Activated T-cell treated with anti-CD3 and anti-CD28 coated beads for 24 hours (primary cell): ENCODE data around the gene CDC23.
"Not testable (repeated sequence)": the region's sequence is repeated elsewhere in the genome, so short reads cannot be mapped to it uniquely, and the experiment has no call there.

Experiments used
- DNase-seq: peaks from one replicate; pipeline ENCODE4 v3.0.0-alpha.2; 2020; ENCODE audit warnings: low read depth

Gene CDC23

GRCh38 chr5:138216799-138217198 is 3.7 kb upstream of the CDC23 start:
- DNase-seq = no peak

- DNase-seq = peak; percentile 3
Measured at GRCh38 chr5:138212828-138213160, 329 bp downstream of the CDC23 start.

- no peak for DNase-seq
Measured at GRCh38 chr5:138210985-138211384, 2.1 kb downstream of the CDC23 start.

GRCh38 chr5:138193859-138194258 is 19.3 kb downstream of the CDC23 start:
- not testable (repeated sequence) for DNase-seq

- no peak for DNase-seq
Measured at GRCh38 chr5:138192826-138193225, 20.3 kb downstream of the CDC23 start.

GRCh38 chr5:138188626-138189025 is 24.5 kb downstream of the CDC23 start:
- DNase-seq = no peak

- DNase-seq = no peak
Measured at GRCh38 chr5:138186002-138186447, 27.1 kb downstream of the CDC23 start.

GRCh38 chr5:138182808-138183207 is 30.3 kb downstream of the CDC23 start:
- no peak for DNase-seq

GRCh38 chr5:138180841-138181240 is 32.3 kb downstream of the CDC23 start:
- no peak for DNase-seq

GRCh38 chr5:138180183-138180782 is 32.8 kb downstream of the CDC23 start:
- no peak for DNase-seq

GRCh38 chr5:138179277-138179857 is 33.8 kb downstream of the CDC23 start:
- no peak for DNase-seq

GRCh38 chr5:138178516-138179276 is 34.4 kb downstream of the CDC23 start, which contains the start of the genes BRD8 and KIF20A:
BRD8 (minus strand) TSS chr5:138178630; CDS start chr5:138178614, 16 bp downstream.
KIF20A (plus strand) TSS chr5:138179112; CDS start chr5:138179681, 569 bp downstream.
- DNase-seq = peak; percentile 85

GRCh38 chr5:138177941-138178515 is 35.1 kb downstream of the CDC23 start:
- no peak for DNase-seq

GRCh38 chr5:138170299-138170698 is 42.8 kb downstream of the CDC23 start:
- no peak for DNase-seq

- no peak for DNase-seq
Measured at GRCh38 chr5:138169124-138169523, 44.0 kb downstream of the CDC23 start.

GRCh38 chr5:138163721-138164120 is 49.4 kb downstream of the CDC23 start:
- no peak for DNase-seq

- no peak for DNase-seq
Measured at GRCh38 chr5:138160706-138161105, 52.4 kb downstream of the CDC23 start.

- DNase-seq = no peak
Measured at GRCh38 chr5:138159666-138160065, 53.5 kb downstream of the CDC23 start.

- DNase-seq = no peak
Measured at GRCh38 chr5:138157626-138158025, 55.5 kb downstream of the CDC23 start.

GRCh38 chr5:138155977-138156376 is 57.1 kb downstream of the CDC23 start:
- not testable (repeated sequence) for DNase-seq

- no peak for DNase-seq
Measured at GRCh38 chr5:138149530-138149929, 63.6 kb downstream of the CDC23 start.

- DNase-seq = no peak
Measured at GRCh38 chr5:138148811-138149210, 64.3 kb downstream of the CDC23 start.

- not testable (repeated sequence) for DNase-seq
Measured at GRCh38 chr5:138143578-138143977, 69.5 kb downstream of the CDC23 start.
